Spinal cord (tissue), 10 donors: ENCODE data around the gene CDH13. TPM values are rescaled to one million over a fixed set of nuclear protein-coding genes. Genes with fewer than 3 reads are reported as not detected.

Source experiments
- DNase-seq, 6 donors: peaks; one replicate each; pipeline versions ENCODE4 v3.0.0 to v3.0.0-alpha.2; 2013 to 2015; ENCODE audit warnings: low spot score in 6 of 6, low read depth in 4 of 6
- H3K27ac ChIP-seq: one replicate; pipeline ENCODE4 v1.5.1; 2013; ENCODE audit warnings: low read depth, low read length, control low read depth
- H3K27me3 ChIP-seq: one replicate; pipeline ENCODE4 v1.6.1; 2013; ENCODE audit warnings: low read length; ENCODE audit not compliant: control insufficient read depth, insufficient read depth
- H3K36me3 ChIP-seq: one replicate; pipeline ENCODE4 v1.6.1; 2013; ENCODE audit warnings: low read length; ENCODE audit not compliant: control insufficient read depth, insufficient read depth
- H3K4me1 ChIP-seq: one replicate; pipeline ENCODE4 v1.6.1; 2013; ENCODE audit warnings: low read length; ENCODE audit not compliant: control insufficient read depth, insufficient read depth
- H3K4me3 ChIP-seq: one replicate; pipeline ENCODE4 v1.5.1; 2013; ENCODE audit warnings: low read depth, low read length, control low read depth
- H3K9me3 ChIP-seq: one replicate; pipeline ENCODE4 v1.6.1; 2013; ENCODE audit warnings: low read length; ENCODE audit not compliant: control insufficient read depth, insufficient read depth
- WGBS: methylation state at CpG from one replicate; pipeline ENCODE4 v1.1.5; 2013; ENCODE audit warnings: missing lambda C conversion rate; ENCODE audit not compliant: insufficient coverage; 5-methylcytosine and 5-hydroxymethylcytosine counted together
- polyA plus RNA-seq, 2 donors: library from polyadenylated mRNA; unstranded; fragments of 120-200 nt; gene quantifications; one replicate each; pipeline ENCODE4 v1.2.1, GENCODE V29; 2013; ENCODE audit not compliant: insufficient read length in 2 of 2
- total RNA-seq, 2 donors: library from RNA; depleted of rRNA in 1 of 2; stranded (reverse); fragments of 120-200 nt in 1 of 2; fragments of >200 nt in 1 of 2; gene quantifications; one replicate each; pipeline versions ENCODE4 v1.2.3 to v1.2.4, GENCODE V29; 2013 to 2014
- donor health status: healthy.

CDH13 gene
- total and polyA plus RNA-seq, 4 donors = 34.5 to 82.3 (median 76.4) TPM

DNA sequence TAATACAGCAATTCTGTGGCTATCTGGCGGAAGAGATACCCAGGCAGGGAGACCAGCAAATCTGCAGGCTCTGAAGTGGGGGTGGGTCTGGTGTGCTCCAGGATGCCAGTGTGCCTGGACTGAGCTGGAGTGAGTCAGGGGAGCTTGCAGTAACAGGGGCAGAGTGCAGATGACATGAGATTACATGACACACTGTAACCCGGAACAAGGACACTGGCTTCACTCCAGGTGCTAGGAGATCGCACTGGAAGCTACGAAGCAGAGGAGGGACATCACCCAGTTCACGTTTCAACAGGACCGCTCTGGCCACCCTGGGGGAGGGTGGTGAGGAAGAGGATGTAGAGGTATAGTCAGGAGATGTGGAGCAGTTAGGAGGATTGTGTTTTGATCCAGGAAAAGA is 475.6 kb downstream of the CDH13 start:
- DNase-seq = no peak
- H3K36me3 ChIP-seq = no peaks in the 10 kb centered on the region

DNA sequence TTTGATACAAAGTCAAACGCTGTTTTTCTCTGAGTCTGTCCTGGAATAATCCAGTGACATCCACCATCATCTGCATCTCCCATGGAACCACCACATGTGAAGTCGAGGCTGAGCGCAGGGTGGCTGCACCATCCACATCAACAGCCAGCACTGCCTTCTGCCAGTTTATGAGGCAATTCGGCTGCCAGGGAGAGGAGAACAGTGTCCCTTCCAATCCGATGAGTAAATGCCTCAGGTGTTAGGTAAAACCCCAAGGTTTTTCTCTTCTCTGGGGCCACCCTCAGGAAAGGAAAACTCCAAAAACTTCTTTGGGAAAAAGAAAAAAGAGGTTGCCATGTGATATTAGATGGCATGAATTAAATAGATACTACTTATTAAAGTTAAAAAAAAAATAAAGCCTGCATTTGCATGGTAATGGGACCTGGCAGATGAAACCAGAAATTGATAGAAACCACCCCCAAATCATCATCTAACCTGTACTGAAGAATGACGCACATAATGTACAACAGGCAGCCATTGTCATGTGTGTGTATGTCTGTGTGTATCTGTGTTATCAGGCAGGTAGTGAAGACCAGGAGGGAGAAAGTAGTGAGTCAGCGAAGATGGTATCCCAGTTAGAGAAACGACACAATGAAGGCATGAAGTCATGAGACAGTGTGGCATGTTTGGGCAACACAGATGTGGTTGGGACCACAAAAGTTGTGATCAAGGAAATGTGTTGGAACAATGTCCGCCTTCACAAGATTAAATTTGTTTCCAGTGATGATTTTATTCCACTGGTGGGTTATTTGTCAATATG is 478.7 kb downstream of the CDH13 start:
- DNase-seq = no peak
- no peak overlapping the region for H3K27ac ChIP-seq
- WGBS = 95% methylated on average over 7 of the region's 9 CpGs
- H3K36me3 ChIP-seq = no peaks in the 10 kb centered on the region
- H3K4me3 ChIP-seq = no peak overlapping the region
- no peaks in the 10 kb centered on the region for H3K4me1 ChIP-seq
- H3K9me3 ChIP-seq = no peaks in the 10 kb centered on the region
- H3K27me3 ChIP-seq = no peaks in the 10 kb centered on the region

More for the DNA sequence above, 475.6 kb downstream of the CDH13 start:
- no peaks in the 10 kb centered on the region for H3K4me1 ChIP-seq
- H3K27me3 ChIP-seq = no peaks in the 10 kb centered on the region
- H3K4me3 ChIP-seq = no peak overlapping the region
- 94% methylated on average over 5 of the region's 6 CpGs for WGBS
- H3K9me3 ChIP-seq = peaks cover 7% of the 10 kb centered on the region
- H3K27ac ChIP-seq = no peak overlapping the region

- peak in 2 of 6 donors; percentile 39 to 47 for DNase-seq
- no peak overlapping the region for H3K27ac ChIP-seq
- peaks cover 5% of the 10 kb centered on the region for H3K4me1 ChIP-seq
- no peak overlapping the region for H3K4me3 ChIP-seq
- no peaks in the 10 kb centered on the region for H3K9me3 ChIP-seq
- H3K27me3 ChIP-seq = no peaks in the 10 kb centered on the region
- H3K36me3 ChIP-seq = no peaks in the 10 kb centered on the region
- WGBS = 76% methylated on average over 6 of the region's 10 CpGs
These were observed 482.8 kb downstream of the CDH13 start for GRCh38 chr16:83109490-83110125.

GRCh38 chr16:83110269-83110668 is 483.5 kb downstream of the CDH13 start:
- no peaks in the 10 kb centered on the region for H3K36me3 ChIP-seq
- DNase-seq = no peak
- 44% methylated on average over 1 of the region's 5 CpGs for WGBS
- peaks cover 5% of the 10 kb centered on the region for H3K4me1 ChIP-seq
- no peak overlapping the region for H3K4me3 ChIP-seq
- H3K9me3 ChIP-seq = no peaks in the 10 kb centered on the region
- no peaks in the 10 kb centered on the region for H3K27me3 ChIP-seq
- no peak overlapping the region for H3K27ac ChIP-seq

DNA sequence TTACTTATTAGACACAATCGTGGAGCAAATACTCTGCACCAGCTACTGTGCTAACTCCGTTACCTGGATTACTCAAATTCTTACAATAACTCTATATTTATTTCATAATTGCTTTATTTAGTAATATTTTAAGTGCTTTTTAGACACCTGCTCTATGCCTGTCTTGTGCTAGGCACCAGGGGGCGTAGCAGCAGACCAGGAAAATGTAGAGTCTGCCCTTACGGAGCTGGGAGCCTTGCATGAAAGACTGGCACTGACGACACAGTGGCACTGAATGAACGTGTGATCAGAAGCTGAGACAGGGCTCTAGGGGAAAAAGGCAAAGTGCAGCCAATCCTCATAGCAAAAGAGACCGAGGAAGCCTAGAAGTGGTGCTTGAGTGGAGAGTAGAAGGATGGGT is 486.5 kb downstream of the CDH13 start:
- Histone ChIP-seq H3K36me3 (no peaks in the 10 kb centered on the region), H3K4me3 (no peak overlapping the region), H3K4me1 (peaks cover 5% of the 10 kb centered on the region), H3K27ac (no peak overlapping the region), H3K27me3 (no peaks in the 10 kb centered on the region), H3K9me3 (no peaks in the 10 kb centered on the region)
- peak in 2 of 6 donors; percentile 62 to 82 for DNase-seq
- 16% methylated on average over 5 of the region's 7 CpGs for WGBS

- H3K9me3 ChIP-seq = no peaks in the 10 kb centered on the region
- DNase-seq = peak in 1 of 6 donors; percentile 40
- no peaks in the 10 kb centered on the region for H3K36me3 ChIP-seq
- no peak overlapping the region for H3K27ac ChIP-seq
- no peak overlapping the region for H3K4me3 ChIP-seq
- H3K4me1 ChIP-seq = peaks cover 5% of the 10 kb centered on the region
- WGBS = 69% methylated on average over 2 of the region's 6 CpGs
- H3K27me3 ChIP-seq = no peaks in the 10 kb centered on the region
These were observed 487.0 kb downstream of the CDH13 start for GRCh38 chr16:83113811-83114210.

GRCh38 chr16:83115491-83116232 is 488.9 kb downstream of the CDH13 start:
- Histone ChIP-seq H3K36me3 (no peaks in the 10 kb centered on the region), H3K27ac (no peak overlapping the region), H3K9me3 (no peaks in the 10 kb centered on the region), H3K27me3 (no peaks in the 10 kb centered on the region), H3K4me3 (no peak overlapping the region), H3K4me1 (peaks cover 5% of the 10 kb centered on the region)
- no peak for DNase-seq
- 97% methylated on average over 7 of the region's 10 CpGs for WGBS

DNA sequence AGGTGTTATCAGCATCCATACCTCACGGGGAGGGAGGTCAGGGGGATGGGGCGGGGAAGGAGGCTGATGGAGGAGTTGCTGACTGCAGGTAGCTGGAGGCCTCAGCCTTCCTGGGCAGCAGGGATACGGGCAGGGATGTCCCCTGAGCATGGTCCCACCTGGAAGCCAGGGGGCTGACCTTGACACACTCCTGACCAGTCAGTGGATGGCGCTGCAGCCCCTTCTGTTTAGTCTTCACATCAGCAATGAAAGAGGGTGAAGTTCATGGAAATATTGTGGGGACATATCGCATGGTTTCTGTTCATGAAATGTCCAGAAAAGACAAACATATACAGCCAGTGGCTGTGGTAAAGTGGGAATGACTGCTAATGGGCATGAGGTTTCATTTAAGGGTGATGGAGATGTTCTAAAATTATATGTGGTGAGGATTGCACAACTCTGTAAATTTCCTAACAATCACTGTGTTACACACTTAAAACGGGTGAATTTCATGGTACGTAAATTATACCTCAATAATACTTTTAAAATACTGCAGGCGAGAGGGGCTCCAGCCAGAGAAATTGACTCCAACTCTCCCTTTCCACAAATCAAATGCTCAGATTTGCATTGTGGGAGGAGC is 489.6 kb downstream of the CDH13 start:
- Histone ChIP-seq H3K27me3 (no peaks in the 10 kb centered on the region), H3K9me3 (no peaks in the 10 kb centered on the region), H3K4me1 (peaks cover 5% of the 10 kb centered on the region), H3K4me3 (no peak overlapping the region), H3K36me3 (no peaks in the 10 kb centered on the region), H3K27ac (no peak overlapping the region)
- 78% methylated on average over 4 of the region's 8 CpGs for WGBS
- DNase-seq = no peak

GRCh38 chr16:83117810-83118209 is 491.0 kb downstream of the CDH13 start:
- H3K4me1 ChIP-seq = peaks cover 5% of the 10 kb centered on the region
- 94% methylated on average over 8 of the region's 8 CpGs for WGBS
- no peak overlapping the region for H3K4me3 ChIP-seq
- no peak for DNase-seq
- no peaks in the 10 kb centered on the region for H3K36me3 ChIP-seq
- H3K9me3 ChIP-seq = no peaks in the 10 kb centered on the region
- no peaks in the 10 kb centered on the region for H3K27me3 ChIP-seq
- H3K27ac ChIP-seq = no peak overlapping the region
